GM19035 (cell line): ENCODE data around the gene LRRIQ1.
"Not testable (repeated sequence)": the region's sequence is repeated elsewhere in the genome, so short reads cannot be mapped to it uniquely, and the experiment has no call there.

Experiments
- ATAC-seq: cut with Tn5 transposase; IDR thresholded peaks from one replicate; pipeline ENCODE4 v1.9.1; 2021; ENCODE audit not compliant: unreplicated experiment

LRRIQ1 gene, protein sequence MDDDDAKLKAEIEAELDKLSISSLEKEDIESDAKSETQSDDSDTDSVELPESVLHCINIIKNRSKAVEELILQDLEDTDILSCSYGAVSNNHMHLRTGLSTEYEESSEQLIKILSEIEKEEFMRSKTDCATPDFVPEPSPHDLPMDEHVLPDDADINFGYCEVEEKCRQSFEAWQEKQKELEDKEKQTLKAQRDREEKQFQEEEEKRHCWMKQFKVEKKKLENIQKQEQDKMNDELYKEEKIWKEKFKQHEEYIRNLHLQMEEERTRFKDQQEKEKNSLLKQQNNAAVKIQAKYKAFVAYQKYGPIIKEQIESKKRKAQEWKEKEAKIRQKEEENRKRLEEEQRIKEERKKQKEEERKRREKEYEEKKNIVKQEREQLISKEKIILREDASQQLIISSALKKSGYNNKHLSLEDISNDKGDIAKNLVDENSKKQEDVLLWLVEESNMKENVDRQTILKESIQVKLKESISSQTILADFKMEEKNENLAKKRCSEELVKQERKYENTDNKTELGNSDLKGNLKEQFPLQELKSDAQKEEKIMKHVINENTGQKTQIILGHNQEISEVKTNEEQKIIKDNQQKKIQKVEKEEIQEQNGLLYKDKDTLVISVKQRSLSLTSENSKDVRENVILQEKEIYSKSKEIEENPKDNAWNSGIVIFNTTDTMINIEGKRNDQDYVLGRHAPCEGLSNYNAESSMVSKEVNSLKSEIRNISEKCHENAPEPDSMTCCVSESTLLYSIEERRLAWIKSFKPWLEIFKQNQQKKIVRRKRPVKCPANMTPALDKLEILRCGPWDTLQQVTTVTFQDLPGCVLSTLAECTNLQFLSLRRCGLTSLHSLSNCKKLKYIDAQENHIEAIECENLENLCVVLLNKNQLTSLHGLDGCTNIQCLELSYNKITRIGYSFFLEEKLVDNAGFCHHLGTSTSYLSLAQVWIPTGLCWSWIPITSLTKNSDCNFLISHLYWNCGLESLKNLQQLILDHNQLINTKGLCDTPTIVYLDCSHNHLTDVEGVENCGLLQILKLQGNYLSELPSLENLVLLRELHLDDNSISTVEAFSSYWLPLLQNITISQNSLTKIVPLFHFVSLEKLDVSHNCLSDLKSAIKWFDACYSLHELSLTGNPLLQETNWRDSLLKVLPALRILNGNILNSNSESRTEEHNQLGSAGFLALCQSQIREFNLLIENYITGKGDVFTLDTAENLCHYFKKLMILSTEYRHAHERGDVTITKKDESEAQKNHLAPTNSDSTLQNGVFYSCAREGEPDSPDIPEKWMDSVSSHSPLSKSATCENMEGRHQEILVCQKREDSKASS (N-terminal part only)

DNA sequence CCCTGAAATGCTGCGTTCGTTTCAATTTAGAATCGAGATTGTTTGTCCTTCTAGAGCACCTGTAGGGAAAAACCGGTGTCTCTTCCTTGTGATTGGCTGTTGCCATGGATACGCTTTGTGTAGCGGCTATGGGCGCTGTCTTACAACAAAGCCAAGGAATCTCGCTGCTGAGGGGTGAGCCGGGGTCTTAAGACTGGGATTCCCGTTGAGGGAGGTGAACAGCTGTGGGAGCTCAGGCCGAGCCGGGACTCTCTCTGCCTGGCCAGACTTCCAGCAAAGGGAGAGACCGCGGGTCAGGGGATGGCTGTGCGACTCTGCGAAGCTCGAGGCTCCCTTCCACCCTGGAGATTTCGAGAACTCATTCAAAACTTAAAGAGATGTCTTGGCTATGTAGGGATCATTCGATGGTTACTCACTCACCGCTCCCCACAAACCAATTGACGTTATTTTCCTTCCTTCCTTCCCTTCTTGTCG is at the start of gene LRRIQ1, which contains the start of gene TSPAN19:
Gene LRRIQ1, plus strand, starts transcription at position 118 of the 474 bp plus-strand sequence. CDS start 1,826 bp downstream, outside the sequence.
Gene TSPAN19, minus strand, starts transcription at position 44 of the 474 bp plus-strand sequence. CDS start 6,331 bp downstream, outside the sequence.
- peak; percentile 82 for ATAC-seq

GRCh38 chr12:84986586-84986985 is 49.6 kb upstream of the LRRIQ1 start:
- no peak for ATAC-seq

- no peak for ATAC-seq
These were observed 41.7 kb upstream of the LRRIQ1 start for GRCh38 chr12:84994426-84994825.

- no peak for ATAC-seq
These were observed 40.5 kb upstream of the LRRIQ1 start for GRCh38 chr12:84995641-84996040.

DNA sequence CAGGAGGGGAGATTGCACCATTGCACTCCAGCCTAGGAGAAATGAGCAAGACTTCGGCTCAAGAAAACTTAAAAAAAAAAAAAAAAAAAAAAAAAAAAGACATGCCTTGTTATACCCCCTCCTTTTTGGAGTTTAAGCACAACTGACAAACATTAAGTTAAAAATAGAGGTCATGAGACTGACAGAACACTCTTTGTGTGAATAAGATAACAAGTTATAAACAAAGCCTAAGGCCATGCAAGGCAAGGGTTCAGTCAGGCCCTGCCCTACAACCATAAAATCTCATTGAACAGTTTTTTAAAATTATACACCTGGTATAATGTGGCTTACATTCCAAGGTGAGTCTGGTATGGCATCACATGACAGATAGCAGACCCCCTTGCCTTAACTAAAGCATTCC is 39.4 kb upstream of the LRRIQ1 start:
- no peak for ATAC-seq

DNA sequence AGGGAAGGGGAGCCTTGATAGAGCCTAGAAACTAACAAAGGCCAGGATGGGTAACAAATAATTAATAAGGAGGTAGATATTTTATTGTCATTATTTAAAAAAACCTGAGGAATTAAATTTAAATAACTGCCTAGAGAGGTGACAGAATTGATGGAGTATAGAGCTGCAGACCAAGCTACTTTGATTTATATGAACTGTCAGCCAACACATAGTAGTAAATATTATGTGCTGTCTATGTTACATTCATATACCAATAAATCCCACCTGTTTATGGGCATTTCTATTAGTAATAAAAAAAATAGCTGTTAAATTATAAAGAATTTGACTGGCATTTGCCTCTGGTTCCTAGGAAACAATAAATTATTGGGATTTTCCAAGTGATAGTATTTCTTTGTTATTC is 37.8 kb upstream of the LRRIQ1 start:
- ATAC-seq, result no peak

- no peak for ATAC-seq
These were observed 35.4 kb upstream of the LRRIQ1 start for GRCh38 chr12:85000729-85001128.

GRCh38 chr12:85002778-85003296 is 33.3 kb upstream of the LRRIQ1 start:
- ATAC-seq, result no peak

- no peak for ATAC-seq
These were observed 31.9 kb upstream of the LRRIQ1 start for GRCh38 chr12:85004204-85004603.

GRCh38 chr12:85005047-85005446 is 31.1 kb upstream of the LRRIQ1 start:
- ATAC-seq, result not testable (repeated sequence)

DNA sequence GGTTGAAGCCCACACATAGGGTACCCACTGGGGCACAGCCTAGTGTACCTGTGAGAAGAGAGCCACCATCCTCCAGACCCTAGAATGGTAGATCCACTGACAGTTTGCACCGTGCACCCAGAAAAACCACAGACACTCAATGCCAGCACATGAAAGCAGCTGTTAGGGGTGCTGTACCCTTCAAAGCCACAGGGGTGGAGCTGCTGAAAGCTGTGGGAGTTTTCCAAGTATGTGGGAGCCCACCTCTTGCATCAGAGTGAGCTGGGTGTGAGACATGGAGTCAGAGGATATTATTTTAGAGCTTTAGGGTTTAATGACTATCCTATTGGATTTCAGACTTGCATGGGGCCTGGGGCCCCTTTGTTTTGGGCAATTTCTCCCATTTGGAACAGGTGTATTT is 30.5 kb upstream of the LRRIQ1 start:
- no peak for ATAC-seq

DNA sequence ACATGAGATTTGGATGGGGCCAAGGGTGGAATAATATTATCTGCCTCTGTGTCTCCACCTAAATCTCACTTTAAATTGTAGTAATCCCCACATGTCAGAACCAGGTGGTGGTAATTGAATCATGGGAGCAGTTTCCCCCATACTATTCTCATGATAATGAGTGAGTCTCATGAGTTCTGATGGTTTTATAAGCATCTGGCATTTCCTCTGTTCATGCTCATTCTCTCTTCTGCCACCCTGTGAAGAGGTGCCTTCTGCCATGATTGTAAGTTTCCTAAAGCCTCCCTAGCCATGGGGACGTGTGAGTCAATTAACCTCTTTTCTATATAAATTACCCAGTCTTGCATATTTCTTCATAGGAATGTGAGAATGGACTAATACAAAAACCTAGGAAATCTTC is 29.9 kb upstream of the LRRIQ1 start:
- no peak for ATAC-seq

GRCh38 chr12:85007836-85008235 is 28.3 kb upstream of the LRRIQ1 start:
- no peak for ATAC-seq

- ATAC-seq, result no peak
These were observed 19.7 kb upstream of the LRRIQ1 start for GRCh38 chr12:85016413-85016812.

- no peak for ATAC-seq
These were observed 19.0 kb upstream of the LRRIQ1 start for GRCh38 chr12:85017133-85017532.

GRCh38 chr12:85017618-85018017 is 18.5 kb upstream of the LRRIQ1 start:
- ATAC-seq, result no peak

DNA sequence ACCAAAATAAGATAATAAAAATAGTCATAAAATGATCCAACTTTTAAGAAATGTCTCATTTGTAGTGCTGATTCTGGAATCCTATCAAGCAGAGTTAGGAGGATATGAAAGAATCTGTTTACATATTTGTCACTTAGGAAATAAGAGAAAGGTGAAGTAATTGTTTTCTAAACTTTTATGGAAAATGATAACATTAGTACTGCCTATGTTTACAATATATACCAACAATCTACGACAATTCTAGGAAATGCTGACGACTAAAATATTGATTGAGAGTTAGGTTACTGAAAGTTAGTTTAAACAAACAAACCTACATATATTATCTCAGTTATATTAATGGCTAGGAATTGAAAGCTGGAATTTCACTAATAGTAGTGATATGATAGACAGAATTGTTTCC is 18.1 kb upstream of the LRRIQ1 start:
- no peak for ATAC-seq

DNA sequence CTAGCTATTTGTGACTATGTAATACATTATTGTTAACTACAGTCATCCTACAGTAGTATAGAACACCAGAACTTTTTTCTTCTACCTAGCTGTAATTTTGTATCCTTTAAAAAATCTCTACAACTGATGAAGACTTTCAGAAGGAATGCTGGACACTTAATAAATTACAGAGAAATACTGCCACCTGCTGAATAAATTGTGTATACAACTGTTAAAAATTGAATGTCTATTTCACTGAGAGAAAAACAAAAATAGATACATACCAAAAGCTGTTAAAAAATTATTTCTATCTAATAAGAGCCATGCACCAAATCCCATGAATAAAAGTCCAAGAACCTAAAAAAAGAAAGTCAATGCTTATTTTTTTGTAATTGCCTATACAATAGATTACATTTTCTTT is 6.7 kb upstream of the LRRIQ1 start:
- ATAC-seq, result no peak

DNA sequence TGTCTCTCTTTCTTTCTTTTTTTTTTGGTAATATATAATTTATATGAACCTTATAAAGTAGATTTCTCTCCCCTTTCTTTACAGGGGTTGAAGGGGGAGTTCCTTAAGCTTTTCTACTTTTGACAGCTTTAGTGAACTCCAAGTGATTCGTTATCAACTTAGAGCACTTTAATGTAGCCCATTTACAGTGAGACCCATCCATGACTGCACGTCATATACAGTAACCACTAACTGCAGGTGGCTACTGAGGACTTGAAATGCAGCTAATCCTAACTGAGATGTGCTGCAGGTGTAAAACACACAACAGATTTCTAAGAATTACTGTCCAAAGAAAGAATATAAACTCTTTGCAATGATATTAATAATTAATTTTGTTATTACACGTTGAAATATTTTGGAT is 582 bp downstream of the LRRIQ1 start:
- no peak for ATAC-seq

GRCh38 chr12:85041395-85041794 is 5.2 kb downstream of the LRRIQ1 start:
- no peak for ATAC-seq

DNA sequence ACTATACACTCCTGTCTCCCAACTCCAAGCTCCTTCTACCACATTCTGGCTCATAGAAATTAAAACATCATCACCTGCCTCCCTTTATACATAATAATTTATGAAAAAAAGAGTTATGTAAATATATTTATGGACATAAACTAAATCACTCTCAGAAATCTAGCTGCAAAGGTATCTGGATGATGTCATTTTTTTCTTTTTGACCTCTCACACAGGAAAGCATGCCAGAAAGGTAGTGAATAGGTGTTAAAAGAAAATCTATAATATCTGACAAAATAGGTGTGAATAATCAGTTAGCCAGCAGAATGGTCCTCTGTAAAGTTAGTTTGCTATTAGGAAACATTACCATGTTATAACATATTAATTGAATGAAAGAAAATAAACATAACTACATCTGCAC is 7.7 kb downstream of the LRRIQ1 start:
- ATAC-seq, result no peak
